Activated CD4-positive, alpha-beta T cell treated with anti-CD3 and anti-CD28 coated beads for 36 hours (primary cell): ENCODE data around the gene CSF3. TPM values are rescaled to one million over a fixed set of nuclear protein-coding genes. Genes with fewer than 3 reads are reported as not detected.
A peak's percentile ranks its signal among the peaks of the same experiment; 100 is the strongest.

Experiments
- ATAC-seq: fragments of 200-7000 bp; cut with Tn5 transposase; one replicate; pipeline ENCODE4 v1.10.0; 2021; ENCODE audit warnings: mild to moderate bottlenecking, moderate library complexity
- CTCF ChIA-PET: fragments of 350-600 bp; sonication (Branson Sonifier 250); formaldehyde crosslinking; loops from one replicate; lab custom pipeline; 2021; ENCODE audit warnings: antibody characterized with exemption; lab: Charles Lee
- POLR2A ChIA-PET: fragments of 350-600 bp; sonication (Branson Sonifier 250); formaldehyde crosslinking; loops from one replicate; lab custom pipeline; 2021; ENCODE audit warnings: antibody characterized with exemption, inconsistent platforms; lab: Charles Lee
- DNase-seq: peaks from one replicate; pipeline ENCODE4 v3.0.0-alpha.2; 2020
- H3K27ac Mint-ChIP-seq: one replicate; pipeline ENCODE4 v1.8.0; 2021; ENCODE audit warnings: mixed read lengths
- H3K27me3 Mint-ChIP-seq: one replicate; pipeline ENCODE4 v1.8.0; 2021; ENCODE audit warnings: mixed read lengths
- H3K36me3 Mint-ChIP-seq: one replicate; pipeline ENCODE4 v1.8.0; 2021; ENCODE audit warnings: low read depth, mixed read lengths
- H3K4me1 Mint-ChIP-seq: one replicate; pipeline ENCODE4 v1.8.0; 2021; ENCODE audit warnings: mixed read lengths
- H3K4me3 Mint-ChIP-seq: one replicate; pipeline ENCODE4 v1.8.0; 2021; ENCODE audit warnings: mild to moderate bottlenecking, moderate library complexity, mixed read lengths
- H3K9me3 Mint-ChIP-seq: one replicate; pipeline ENCODE4 v1.8.0; 2021; ENCODE audit warnings: low read depth, mixed read lengths
- intact Hi-C, 2 experiments: fragments of 100-400 bp; cut with DNase I in 1 of 2; cut with micrococcal nuclease in 1 of 2; formaldehyde crosslinking; loops; one replicate each; pipeline versions ENCODE4 v1.14.2 to v1.15.1; 2022 to 2024; cut with DNase I, micrococcal nuclease
- microRNA-seq: library from miRNA; unstranded; fragments of <30 nt; microRNA quantifications from one replicate; pipeline ENCODE4 v1.2.0, GENCODE V29; 2021; ENCODE audit warnings: borderline replicate concordance
- total RNA-seq, 2 experiments: library from RNA; stranded (reverse); gene quantifications; one replicate each; pipeline ENCODE4 v1.2.3, GENCODE V29; 2021

CSF3 gene
- total RNA-seq, 2 experiments from 2014 or later = not detected

DNA sequence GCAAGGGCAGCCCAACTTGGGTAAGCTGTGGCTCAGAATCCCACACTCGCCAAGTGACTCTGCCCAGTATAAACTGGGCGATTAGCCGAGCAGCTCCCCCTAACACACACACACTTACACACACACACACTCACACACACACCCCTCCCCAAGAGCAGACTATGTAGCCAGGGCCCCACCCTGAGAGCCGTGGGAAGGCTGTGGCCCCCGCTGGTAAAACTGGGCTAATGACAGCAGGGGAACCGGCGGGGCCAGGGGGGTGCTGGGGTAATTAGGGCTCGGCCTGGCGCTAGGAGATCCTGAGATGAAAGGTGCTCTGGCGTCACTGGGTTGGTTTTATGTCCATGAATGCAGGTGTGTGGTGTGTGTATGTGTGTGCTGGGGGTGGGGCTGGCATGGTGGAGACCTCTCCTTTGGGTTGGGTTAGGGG is 46.4 kb downstream of the CSF3 start:
- H3K27ac Mint-ChIP-seq = no peak overlapping the region
- POLR2A ChIA-PET = no interaction called here
- H3K27me3 Mint-ChIP-seq = no peaks in the 10 kb centered on the region
- DNase-seq (no peak), ATAC-seq (no peak)
- peaks cover 36% of the 10 kb centered on the region for H3K4me1 Mint-ChIP-seq
- H3K9me3 Mint-ChIP-seq = no peaks in the 10 kb centered on the region
- no peaks in the 10 kb centered on the region for H3K36me3 Mint-ChIP-seq
- CTCF ChIA-PET = interaction anchor here (0.5 to 6.9 kb wide), 11 partner anchors 8 to 1126 kb away, joined by 3 to 85 read pairs (median 4); no protein-coding TSS in a partner anchor
- intact Hi-C loops = loop anchor here (1.0 to 5.0 kb wide), 4 partner anchors 35 to 106 kb away; no protein-coding TSS in a partner anchor
- peak overlapping the region; percentile 76 for H3K4me3 Mint-ChIP-seq

- no peaks in the 10 kb centered on the region for H3K36me3 Mint-ChIP-seq
- intact Hi-C loops = loop anchor here (1.0 to 5.0 kb wide), 5 partner anchors 13 to 105 kb away; no protein-coding TSS in a partner anchor
- peaks cover 45% of the 10 kb centered on the region for H3K4me1 Mint-ChIP-seq
- CTCF ChIA-PET = interaction anchor here (0.5 to 6.9 kb wide), 13 partner anchors 8 to 1127 kb away, joined by 3 to 85 read pairs (median 3); partner anchors contain the start of gene MED24
- no peaks in the 10 kb centered on the region for H3K27me3 Mint-ChIP-seq
- H3K27ac Mint-ChIP-seq = peak within 1 kb of the TSS; percentile 74
- POLR2A ChIA-PET = interaction anchor here (0.6 to 2.1 kb wide), 2 partner anchors 9 to 13 kb away, joined by 3 to 6 read pairs; no protein-coding TSS in a partner anchor
- peak within 1 kb of the TSS; percentile 77 for H3K4me3 Mint-ChIP-seq
- DNase-seq (peak; percentile 82), ATAC-seq (peak; percentile 84)
- H3K9me3 Mint-ChIP-seq = no peaks in the 10 kb centered on the region
These were observed 47.3 kb downstream of the CSF3 start, which contains the start of gene THRA for GRCh38 chr17:40062329-40063186. Gene THRA, plus strand, starts transcription at chr17:40062965. Its CDS starts 11,524 bp downstream, at chr17:40074489.

- peak; percentile 21 for ATAC-seq
- CTCF ChIA-PET = interaction anchor here (0.5 to 6.9 kb wide), 7 partner anchors 9 to 228 kb away, joined by 3 to 85 read pairs (median 3); partner anchors contain the start of gene MED24
- POLR2A ChIA-PET = interaction anchor here (0.6 to 2.1 kb wide), 2 partner anchors 10 to 12 kb away, joined by 3 to 6 read pairs; no protein-coding TSS in a partner anchor
- Mint-ChIP-seq H3K9me3 (no peaks in the 10 kb centered on the region), H3K36me3 (no peaks in the 10 kb centered on the region), H3K27me3 (no peaks in the 10 kb centered on the region), H3K4me1 (peaks cover 52% of the 10 kb centered on the region), H3K4me3 (peak overlapping the region; percentile 77), H3K27ac (peak overlapping the region; percentile 49)
- peak; percentile 50 for DNase-seq
- intact Hi-C loops = loop anchor here (1.0 to 5.0 kb wide), 4 partner anchors 12 to 104 kb away; no protein-coding TSS in a partner anchor
These were observed 48.0 kb downstream of the CSF3 start for GRCh38 chr17:40063187-40063771.

DNA sequence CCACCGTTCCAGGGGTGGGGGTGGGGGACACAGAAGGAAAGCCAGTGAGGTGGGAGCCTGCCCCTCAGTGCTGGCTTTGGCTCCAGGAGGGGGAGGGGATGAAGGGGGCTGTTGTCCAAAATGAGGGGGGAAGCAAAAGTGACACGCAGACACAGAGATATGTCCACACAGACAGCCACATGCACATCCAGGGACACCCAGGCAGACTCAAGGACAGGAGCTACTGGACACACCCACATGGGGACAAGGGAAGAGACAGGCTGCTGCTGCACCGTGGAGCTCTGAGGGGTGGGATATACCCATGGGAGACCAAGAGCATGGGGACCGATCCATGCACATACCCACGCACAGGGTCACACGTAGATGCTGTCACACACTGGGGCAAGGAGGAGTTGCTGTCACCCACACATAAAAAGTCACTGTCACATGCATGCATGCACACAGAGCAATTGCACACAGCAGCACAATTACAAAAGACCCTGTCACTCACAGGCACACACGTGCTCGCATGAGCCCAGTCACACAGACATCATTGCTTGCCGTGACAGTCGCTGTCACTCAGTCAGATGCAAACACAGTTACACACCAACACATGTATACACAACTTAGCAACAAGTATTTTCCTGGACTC is 48.8 kb downstream of the CSF3 start:
- Mint-ChIP-seq H3K27ac (peak overlapping the region; percentile 5), H3K36me3 (no peaks in the 10 kb centered on the region), H3K4me3 (peak overlapping the region; percentile 77), H3K4me1 (peaks cover 59% of the 10 kb centered on the region), H3K27me3 (no peaks in the 10 kb centered on the region), H3K9me3 (no peaks in the 10 kb centered on the region)
- DNase-seq = peak; percentile 54
- intact Hi-C loops = loop anchor here (1.0 to 5.0 kb wide), 4 partner anchors 11 to 103 kb away; no protein-coding TSS in a partner anchor
- CTCF ChIA-PET = interaction anchor here (0.5 to 6.9 kb wide), 7 partner anchors 10 to 60 kb away, joined by 3 to 85 read pairs (median 7); partner anchors contain the start of gene MED24
- POLR2A ChIA-PET = interaction anchor here (2.1 kb wide), 1 partner anchor 11 kb away, joined by 6 read pairs; no protein-coding TSS in a partner anchor
- peak; percentile 37 for ATAC-seq

GRCh38 chr17:40064971-40065768 is 49.9 kb downstream of the CSF3 start:
- Mint-ChIP-seq H3K27me3 (no peaks in the 10 kb centered on the region), H3K27ac (peak overlapping the region; percentile 44), H3K9me3 (no peaks in the 10 kb centered on the region), H3K36me3 (no peaks in the 10 kb centered on the region), H3K4me1 (peaks cover 71% of the 10 kb centered on the region), H3K4me3 (peak overlapping the region; percentile 77)
- ATAC-seq = no peak
- DNase-seq = no peak
- ChIA-PET CTCF (interaction anchor here (0.5 to 6.9 kb wide), 13 partner anchors 9 to 498 kb away, joined by 3 to 85 read pairs (median 3); partner anchors contain the start of gene MED24), POLR2A (interaction anchor here (0.5 to 2.1 kb wide), 3 partner anchors 10 to 85 kb away, joined by 3 to 6 read pairs (median 3); partner anchors contain the start of genes MED24 and PSMD3)
- intact Hi-C loops = loop anchor here in 1 of 2 experiments (5.0 kb wide), 1 partner anchor 102 kb away; no protein-coding TSS in a partner anchor

DNA sequence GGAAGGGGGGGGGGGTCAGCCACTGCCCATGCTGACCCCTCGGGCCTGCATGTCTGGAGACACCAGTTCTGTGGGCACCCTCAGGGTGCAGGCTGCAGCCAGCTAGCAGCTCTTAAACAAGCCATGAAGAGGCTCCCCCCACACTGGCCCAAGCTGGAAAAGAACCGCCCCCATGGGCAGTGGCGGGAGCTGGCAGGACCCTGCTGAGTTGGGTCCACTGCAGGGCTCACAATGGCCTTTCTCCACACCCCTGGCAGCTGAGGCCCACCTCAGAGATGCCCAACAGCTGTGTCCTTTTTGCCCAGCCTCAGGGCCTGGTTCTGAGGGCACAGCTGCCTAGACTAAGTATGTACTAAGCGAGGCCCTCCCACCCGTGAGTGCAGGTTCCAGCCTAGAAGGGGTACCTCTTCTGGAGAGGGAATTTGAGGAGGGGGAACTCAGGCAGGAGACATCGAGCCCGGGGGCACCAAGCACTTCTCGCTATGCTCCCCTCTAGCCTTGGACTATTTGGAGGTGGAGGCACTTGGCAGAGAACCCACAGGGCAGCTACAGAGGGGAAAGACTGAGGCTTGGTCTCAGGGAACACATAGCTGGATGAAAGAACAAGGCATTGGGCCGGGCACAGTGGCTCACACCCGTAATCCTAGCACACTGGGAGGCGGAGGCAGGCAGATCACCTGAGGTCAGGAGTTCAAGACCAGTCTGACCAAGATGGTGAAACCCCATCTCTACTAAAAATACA is 50.7 kb downstream of the CSF3 start:
- peaks cover 78% of the 10 kb centered on the region for H3K4me1 Mint-ChIP-seq
- no peak overlapping the region for H3K4me3 Mint-ChIP-seq
- ATAC-seq (no peak), DNase-seq (no peak)
- no peaks in the 10 kb centered on the region for H3K9me3 Mint-ChIP-seq
- intact Hi-C loops = no loop called here
- no peaks in the 10 kb centered on the region for H3K36me3 Mint-ChIP-seq
- no peaks in the 10 kb centered on the region for H3K27me3 Mint-ChIP-seq
- POLR2A ChIA-PET = interaction anchor here (0.6 to 1.6 kb wide), 2 partner anchors 12 to 172 kb away, joined by 3 read pairs; partner anchors contain the start of gene MED24
- no peak overlapping the region for H3K27ac Mint-ChIP-seq
- CTCF ChIA-PET = interaction anchor here (0.5 to 6.9 kb wide), 16 partner anchors 9 to 497 kb away, joined by 3 to 85 read pairs (median 4); partner anchors contain the start of genes CASC3 and MED24

Small RNAs within 50 kb of the gene (microRNA-seq; reads per million reads assigned to microRNA genes)
- gene MIR6884 = 1.1 reads per million

Other genes with a start within 250 kb of the CSF3 start
- gene IKZF3, start 151.1 kb upstream of the CSF3 start, total RNA-seq = 10 to 100 TPM; 37.6 to 50.4 TPM
- gene ZPBP2, start 147.2 kb upstream of the CSF3 start, total RNA-seq = under 1 TPM; 0.19 to 0.34 TPM
- 10 to 100 TPM; 17.7 to 18.5 TPM for gene GSDMB, start 96.8 kb upstream of the CSF3 start, total RNA-seq
- gene ORMDL3, start 87.8 kb upstream of the CSF3 start, total RNA-seq = 10 to 100 TPM; 46.8 to 64.9 TPM
- gene LRRC3C, start 87.7 kb upstream of the CSF3 start, total RNA-seq = not detected
- gene GSDMA, start 52.4 kb upstream of the CSF3 start, total RNA-seq = 1 to 10 TPM in 1 of 2 experiments, under 1 TPM in 1; 0.98 to 1.1 TPM
- gene PSMD3, start 34.6 kb upstream of the CSF3 start, total RNA-seq = 100 to 1,000 TPM; 141 to 146 TPM
- gene MED24, start 39.0 kb downstream of the CSF3 start, total RNA-seq = 100 to 1,000 TPM in 1 of 2 experiments, 10 to 100 TPM in 1; 97.4 to 110 TPM
- 10 to 100 TPM; 12.9 to 13.1 TPM for gene THRA, start 47.5 kb downstream of the CSF3 start, total RNA-seq
- 1 to 10 TPM; 5.2 to 5.4 TPM for gene NR1D1, start 85.1 kb downstream of the CSF3 start, total RNA-seq
- gene MSL1, start 106.5 kb downstream of the CSF3 start, total RNA-seq = 10 to 100 TPM; 81.7 to 89.6 TPM
- 100 to 1,000 TPM in 1 of 2 experiments, 10 to 100 TPM in 1; 88.3 to 104 TPM for gene CASC3, start 125.1 kb downstream of the CSF3 start, total RNA-seq
- gene RAPGEFL1, start 162.0 kb downstream of the CSF3 start, total RNA-seq = 1 to 10 TPM; 5.1 to 6.2 TPM
- gene WIPF2, start 203.9 kb downstream of the CSF3 start, total RNA-seq = 10 to 100 TPM; 18.4 to 23.6 TPM